ENCODE results near the gene DBNDD2.

Gene DBNDD2

GRCh38 chr20:45452772-45453691, 44.9 kb downstream of the DBNDD2 start:
- DNase-seq, result no peak

GRCh38 chr20:45456632-45457031, 48.5 kb downstream of the DBNDD2 start:
- DNase-seq, result peak; percentile 51

- DNase-seq, result no peak
These were observed 51.5 kb downstream of the DBNDD2 start for GRCh38 chr20:45459606-45460005.

Measured in NCI-H510A (cell line).